ENCODE results near the gene GDE1. TPM values are rescaled to one million over a fixed set of nuclear protein-coding genes. Genes with fewer than 3 reads are reported as not detected.

GDE1 gene
- total RNA-seq, 1 donor from 2014 or later, result 111 TPM

- Histone ChIP-seq H3K36me3 (ENCODE audit: control insufficient read depth, insufficient read depth, low read length) (no peaks in the 10 kb centered on the region), H3K4me3 (ENCODE audit: low read depth, low read length) (no peak overlapping the region), H3K27me3 (ENCODE audit: control insufficient read depth, insufficient read depth, low read length) (no peaks in the 10 kb centered on the region)
- no peak for TF ChIP-seq CTCF (IDR thresholded peaks at IDR 0.05; ENCODE audit: insufficient read depth, low read length, severe bottlenecking)
- FAIRE-seq (no peak), DNase-seq (ENCODE audit: low read depth) (no peak)
Measured at GRCh38 chr16:19482291-19482690, 39.6 kb downstream of the GDE1 start.

GRCh38 chr16:19481769-19482168, 40.1 kb downstream of the GDE1 start:
- no peak for FAIRE-seq
- H3K27me3 ChIP-seq (ENCODE audit: control insufficient read depth, insufficient read depth, low read length), result no peaks in the 10 kb centered on the region
- H3K4me3 ChIP-seq (ENCODE audit: low read depth, low read length), result no peak overlapping the region
- TF ChIP-seq CTCF (IDR thresholded peaks at IDR 0.05; ENCODE audit: insufficient read depth, low read length, severe bottlenecking), result no peak
- no peaks in the 10 kb centered on the region for H3K36me3 ChIP-seq (ENCODE audit: control insufficient read depth, insufficient read depth, low read length)
- DNase-seq (ENCODE audit: low read depth), result no peak

- DNase-seq (ENCODE audit: low read depth) (no peak), FAIRE-seq (no peak)
- H3K36me3 ChIP-seq (ENCODE audit: control insufficient read depth, insufficient read depth, low read length), result no peaks in the 10 kb centered on the region
- H3K4me3 ChIP-seq (ENCODE audit: low read depth, low read length), result no peak overlapping the region
- TF ChIP-seq CTCF (IDR thresholded peaks at IDR 0.05; ENCODE audit: insufficient read depth, low read length, severe bottlenecking), result no peak
- H3K27me3 ChIP-seq (ENCODE audit: control insufficient read depth, insufficient read depth, low read length), result no peaks in the 10 kb centered on the region
Measured at GRCh38 chr16:19481296-19481695, 40.6 kb downstream of the GDE1 start.

GRCh38 chr16:19479302-19479721, 42.6 kb downstream of the GDE1 start:
- TF ChIP-seq CTCF (IDR thresholded peaks at IDR 0.05; ENCODE audit: insufficient read depth, low read length, severe bottlenecking), result no peak
- no peak overlapping the region for H3K4me3 ChIP-seq (ENCODE audit: low read depth, low read length)
- DNase-seq (ENCODE audit: low read depth) (no peak), FAIRE-seq (no peak)
- no peaks in the 10 kb centered on the region for H3K36me3 ChIP-seq (ENCODE audit: control insufficient read depth, insufficient read depth, low read length)
- no peaks in the 10 kb centered on the region for H3K27me3 ChIP-seq (ENCODE audit: control insufficient read depth, insufficient read depth, low read length)

GRCh38 chr16:19478505-19478904, 43.4 kb downstream of the GDE1 start:
- no peak for TF ChIP-seq CTCF (IDR thresholded peaks at IDR 0.05; ENCODE audit: insufficient read depth, low read length, severe bottlenecking)
- Histone ChIP-seq H3K27me3 (ENCODE audit: control insufficient read depth, insufficient read depth, low read length) (no peaks in the 10 kb centered on the region), H3K36me3 (ENCODE audit: control insufficient read depth, insufficient read depth, low read length) (no peaks in the 10 kb centered on the region), H3K4me3 (ENCODE audit: low read depth, low read length) (no peak overlapping the region)
- no peak for DNase-seq (ENCODE audit: low read depth)
- FAIRE-seq, result no peak

GRCh38 chr16:19474617-19475016, 47.3 kb downstream of the GDE1 start:
- no peaks in the 10 kb centered on the region for H3K27me3 ChIP-seq (ENCODE audit: control insufficient read depth, insufficient read depth, low read length)
- no peak for FAIRE-seq
- H3K36me3 ChIP-seq (ENCODE audit: control insufficient read depth, insufficient read depth, low read length), result no peaks in the 10 kb centered on the region
- TF ChIP-seq CTCF (IDR thresholded peaks at IDR 0.05; ENCODE audit: insufficient read depth, low read length, severe bottlenecking), result no peak
- no peak overlapping the region for H3K4me3 ChIP-seq (ENCODE audit: low read depth, low read length)
- no peak for DNase-seq (ENCODE audit: low read depth)
